Activated CD8-positive, alpha-beta T cell treated with anti-CD3 and anti-CD28 coated beads for 36 hours (primary cell): ENCODE measurements around the gene ZFYVE19. TPM values are rescaled to one million over a fixed set of nuclear protein-coding genes. Genes with fewer than 3 reads are reported as not detected.

Source experiments
- ATAC-seq: fragments of 200-7000 bp; cut with Tn5 transposase; one replicate; pipeline ENCODE4 v1.10.0; 2021; ENCODE audit warnings: mild to moderate bottlenecking, moderate library complexity
- CTCF ChIA-PET: fragments of 350-600 bp; sonication (Branson Sonifier 250); formaldehyde crosslinking; loops from one replicate; lab custom pipeline; 2021; ENCODE audit warnings: antibody characterized with exemption; lab: Charles Lee
- POLR2A ChIA-PET: fragments of 350-600 bp; sonication (Branson Sonifier 250); formaldehyde crosslinking; loops from one replicate; lab custom pipeline; 2021; ENCODE audit warnings: antibody characterized with exemption; lab: Charles Lee
- DNase-seq: peaks from one replicate; pipeline ENCODE4 v3.0.0-alpha.2; 2020
- H3K27ac Mint-ChIP-seq: one replicate; pipeline ENCODE4 v1.8.0; 2021; ENCODE audit warnings: mild to moderate bottlenecking, mixed read lengths
- H3K27me3 Mint-ChIP-seq: one replicate; pipeline ENCODE4 v1.8.0; 2021; ENCODE audit warnings: mixed read lengths
- H3K36me3 Mint-ChIP-seq: one replicate; pipeline ENCODE4 v1.8.0; 2021; ENCODE audit warnings: low read depth, mixed read lengths
- H3K4me1 Mint-ChIP-seq: one replicate; pipeline ENCODE4 v1.8.0; 2021; ENCODE audit warnings: low read depth, mixed read lengths
- H3K4me3 Mint-ChIP-seq: one replicate; pipeline ENCODE4 v1.8.0; 2021; ENCODE audit warnings: mild to moderate bottlenecking, moderate library complexity, mixed read lengths
- H3K9me3 Mint-ChIP-seq: one replicate; pipeline ENCODE4 v1.8.0; 2021; ENCODE audit warnings: mixed read lengths
- CTCF ChIP-seq: fragments of 200-600 bp; IDR thresholded peaks from one replicate; pipeline ENCODE4 v1.8.0; 2022; ENCODE audit warnings: antibody characterized with exemption, mild to moderate bottlenecking
- intact Hi-C: fragments of 100-400 bp; cut with micrococcal nuclease; formaldehyde crosslinking; loops from one replicate; pipeline ENCODE4 v1.10.0; 2022
- total RNA-seq, 2 experiments: library from RNA; stranded (reverse); gene quantifications; one replicate each; pipeline ENCODE4 v1.2.3, GENCODE V29; 2021

ZFYVE19 gene
- total RNA-seq, 2 experiments from 2014 or later, result 20.1 to 22.7 TPM

- ChIA-PET POLR2A (interaction anchor here (2.3 kb wide), 1 partner anchor 10 kb away, joined by 8 read pairs; the partner anchor contains the start of gene SPINT1), CTCF (no interaction called here)
- Mint-ChIP-seq H3K4me1 (peaks cover 5% of the 10 kb centered on the region), H3K36me3 (no peaks in the 10 kb centered on the region), H3K27me3 (no peaks in the 10 kb centered on the region), H3K9me3 (no peaks in the 10 kb centered on the region), H3K27ac (no peak overlapping the region), H3K4me3 (no peak overlapping the region)
- intact Hi-C loops, result no loop called here
- DNase-seq (no peak), ATAC-seq (no peak)
- no peak for TF ChIP-seq CTCF
Observed at GRCh38 chr15:40854161-40854560, 47.3 kb downstream of the ZFYVE19 start.

GRCh38 chr15:40855706-40856234 is 48.9 kb downstream of the ZFYVE19 start:
- intact Hi-C loops, result no loop called here
- ATAC-seq (no peak), DNase-seq (no peak)
- ChIA-PET CTCF (interaction anchor here (4.7 kb wide), 1 partner anchor 10 kb away, joined by 65 read pairs; the partner anchor contains the start of gene SPINT1), POLR2A (interaction anchor here (0.6 to 2.3 kb wide), 3 partner anchors 11 to 38 kb away, joined by 4 to 8 read pairs (median 4); partner anchors contain the start of genes SPINT1 and VPS18)
- TF ChIP-seq CTCF, result no peak
- H3K4me3 Mint-ChIP-seq, result no peak overlapping the region
- H3K27ac Mint-ChIP-seq, result no peak overlapping the region
- H3K36me3 Mint-ChIP-seq, result no peaks in the 10 kb centered on the region
- peaks cover 5% of the 10 kb centered on the region for H3K4me1 Mint-ChIP-seq
- no peaks in the 10 kb centered on the region for H3K9me3 Mint-ChIP-seq
- no peaks in the 10 kb centered on the region for H3K27me3 Mint-ChIP-seq

- intact Hi-C loops, result no loop called here
- Mint-ChIP-seq H3K36me3 (no peaks in the 10 kb centered on the region), H3K27me3 (no peaks in the 10 kb centered on the region), H3K4me3 (no peak overlapping the region), H3K27ac (no peak overlapping the region), H3K4me1 (peaks cover 5% of the 10 kb centered on the region), H3K9me3 (no peaks in the 10 kb centered on the region)
- ChIA-PET CTCF (interaction anchor here (1.2 to 4.7 kb wide), 11 partner anchors 7 to 96 kb away, joined by 3 to 65 read pairs (median 9); partner anchors contain the start of genes C15orf62, PPP1R14D and SPINT1), POLR2A (interaction anchor here (1.2 to 5.7 kb wide), 3 partner anchors 12 to 38 kb away, joined by 4 to 45 read pairs (median 6); partner anchors contain the start of gene VPS18)
- no peak for TF ChIP-seq CTCF
- DNase-seq (no peak), ATAC-seq (no peak)
Observed at GRCh38 chr15:40856746-40857145, 49.9 kb downstream of the ZFYVE19 start.

GRCh38 chr15:40857601-40858341 is 50.9 kb downstream of the ZFYVE19 start:
- H3K27ac Mint-ChIP-seq, result no peak overlapping the region
- peak; percentile 86 for DNase-seq
- ChIA-PET POLR2A (interaction anchor here (0.9 to 5.7 kb wide), 6 partner anchors 13 to 37 kb away, joined by 4 to 45 read pairs (median 7); partner anchors contain the start of gene VPS18), CTCF (interaction anchor here (0.5 to 4.7 kb wide), 42 partner anchors 8 to 371 kb away, joined by 3 to 65 read pairs (median 4); partner anchors contain the start of genes C15orf62, INO80, PPP1R14D and RAD51)
- H3K27me3 Mint-ChIP-seq, result no peaks in the 10 kb centered on the region
- ATAC-seq, result peak; percentile 95
- TF ChIP-seq CTCF, result peak; percentile 88
- H3K36me3 Mint-ChIP-seq, result no peaks in the 10 kb centered on the region
- intact Hi-C loops, result loop anchor here (2.0 kb wide), 1 partner anchor 35 kb away; no protein-coding TSS in a partner anchor
- no peaks in the 10 kb centered on the region for H3K9me3 Mint-ChIP-seq
- H3K4me1 Mint-ChIP-seq, result peaks cover 5% of the 10 kb centered on the region
- no peak overlapping the region for H3K4me3 Mint-ChIP-seq
